Right renal cortex interstitium (tissue), 3 donors: ENCODE data around the gene GKN2. TPM values are rescaled to one million over a fixed set of nuclear protein-coding genes. Genes with fewer than 3 reads are reported as not detected.

Source experiments
- DNase-seq, 3 donors: peaks; one replicate each; pipeline ENCODE4 v3.0.0-alpha.2; 2013; ENCODE audit warnings: low read depth in 3 of 3, low spot score in 2 of 3
- polyA plus RNA-seq, 3 donors: library from polyadenylated mRNA; unstranded; fragments of 120-200 nt; gene quantifications; one replicate each; pipeline ENCODE4 v1.2.1, GENCODE V29; 2013; ENCODE audit not compliant: insufficient read length in 3 of 3

Gene GKN2
- polyA plus RNA-seq, 3 donors = not detected

DNA sequence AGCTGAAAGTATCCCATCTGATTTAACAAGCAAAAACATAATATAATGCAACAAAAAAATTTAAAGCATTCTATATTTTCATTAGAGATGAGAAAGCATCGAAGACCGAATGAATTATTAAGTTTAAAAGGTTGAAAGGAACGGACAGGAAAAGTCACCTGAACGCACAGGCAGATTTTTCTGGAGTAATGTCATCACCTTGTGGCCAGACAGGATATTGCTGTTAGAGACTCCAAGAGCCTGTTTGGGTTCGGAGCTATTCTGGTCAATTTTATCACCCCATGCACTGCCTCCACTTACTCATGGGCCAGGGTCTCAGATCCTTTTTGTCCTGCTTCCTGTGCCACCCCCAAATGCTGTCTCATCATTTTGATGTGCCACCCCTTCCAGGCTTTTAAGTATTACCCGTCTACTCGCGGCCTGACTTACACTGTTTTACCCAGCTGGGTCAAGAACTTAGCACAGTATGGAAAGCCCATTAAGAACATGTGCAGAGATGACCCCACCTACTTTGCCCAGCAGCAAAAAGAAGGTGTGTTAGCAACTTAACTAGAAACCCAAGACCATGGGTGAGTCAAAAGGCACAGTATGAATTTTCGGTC is 27.3 kb downstream of the GKN2 start:
- peak in 1 of 3 donors; percentile 33 for DNase-seq

DNA sequence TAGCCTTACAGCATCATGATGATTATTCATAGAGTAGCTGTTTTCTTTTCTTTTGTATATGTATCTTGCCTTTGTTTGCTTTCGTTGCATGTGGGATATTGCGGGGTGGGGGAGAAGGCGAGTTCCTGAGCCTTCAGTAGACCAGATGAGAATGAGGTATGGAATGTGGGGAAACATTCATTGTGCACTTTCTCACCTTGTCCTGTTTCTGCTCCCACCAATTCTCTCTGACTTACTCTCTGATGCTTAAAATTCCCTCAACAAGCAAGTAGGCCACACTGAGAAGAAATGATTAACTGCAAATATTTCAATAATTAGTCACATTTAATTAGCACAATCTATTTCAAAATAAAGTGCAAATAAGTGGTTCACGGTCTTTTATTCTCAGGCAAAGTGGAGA is 31.0 kb downstream of the GKN2 start:
- DNase-seq = no peak

DNA sequence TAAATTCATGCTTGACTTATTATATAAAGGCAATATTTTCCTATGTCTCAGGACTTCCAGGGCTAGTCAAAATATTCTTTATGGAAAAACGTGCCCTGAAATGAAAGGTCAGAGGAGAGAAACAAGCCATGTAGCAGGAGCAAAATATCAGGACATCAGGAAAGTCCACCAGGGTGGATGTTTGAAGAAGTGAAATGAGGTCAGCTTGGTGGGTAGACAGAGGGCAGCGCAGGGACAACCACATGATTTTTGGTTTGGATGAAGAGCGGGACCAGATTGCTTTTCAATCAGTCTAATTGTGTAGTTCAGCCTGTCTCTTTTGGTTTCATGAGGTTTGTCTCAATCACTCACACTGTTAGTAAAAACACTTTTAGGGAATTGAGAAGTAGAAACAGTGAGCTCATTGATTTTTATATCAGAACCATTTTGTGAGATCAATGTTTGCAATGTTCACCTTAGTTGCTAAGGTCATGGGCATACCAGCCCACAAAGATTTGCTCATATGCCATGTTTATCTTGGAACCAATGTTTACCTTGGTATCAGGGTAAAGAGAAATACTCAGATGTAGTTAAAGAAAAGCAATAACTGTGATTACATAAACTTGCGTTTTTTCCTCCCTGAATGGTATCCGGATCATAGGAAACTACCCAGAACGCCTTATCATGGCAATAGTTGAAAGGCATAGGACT is 32.1 kb downstream of the GKN2 start:
- DNase-seq = no peak

DNA sequence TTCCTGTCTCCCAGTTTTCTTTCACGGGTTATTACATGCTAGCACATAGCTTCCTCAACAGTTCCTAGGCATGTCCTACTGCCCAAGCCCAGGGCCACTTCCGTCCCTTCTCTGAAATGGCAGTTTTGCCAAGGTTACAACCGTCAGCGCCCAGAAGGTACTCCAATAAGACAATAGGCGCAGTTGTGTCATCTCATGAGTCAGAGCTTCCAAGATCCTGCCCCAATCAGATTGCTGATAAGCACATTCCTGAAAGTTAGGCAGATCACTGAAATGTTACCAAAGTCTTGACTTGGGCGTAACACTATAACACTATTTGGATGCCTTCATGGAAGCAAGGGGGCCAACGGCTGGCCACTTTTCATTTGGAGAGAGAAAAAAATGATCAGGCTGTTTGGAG is 34.2 kb downstream of the GKN2 start:
- no peak for DNase-seq

DNA sequence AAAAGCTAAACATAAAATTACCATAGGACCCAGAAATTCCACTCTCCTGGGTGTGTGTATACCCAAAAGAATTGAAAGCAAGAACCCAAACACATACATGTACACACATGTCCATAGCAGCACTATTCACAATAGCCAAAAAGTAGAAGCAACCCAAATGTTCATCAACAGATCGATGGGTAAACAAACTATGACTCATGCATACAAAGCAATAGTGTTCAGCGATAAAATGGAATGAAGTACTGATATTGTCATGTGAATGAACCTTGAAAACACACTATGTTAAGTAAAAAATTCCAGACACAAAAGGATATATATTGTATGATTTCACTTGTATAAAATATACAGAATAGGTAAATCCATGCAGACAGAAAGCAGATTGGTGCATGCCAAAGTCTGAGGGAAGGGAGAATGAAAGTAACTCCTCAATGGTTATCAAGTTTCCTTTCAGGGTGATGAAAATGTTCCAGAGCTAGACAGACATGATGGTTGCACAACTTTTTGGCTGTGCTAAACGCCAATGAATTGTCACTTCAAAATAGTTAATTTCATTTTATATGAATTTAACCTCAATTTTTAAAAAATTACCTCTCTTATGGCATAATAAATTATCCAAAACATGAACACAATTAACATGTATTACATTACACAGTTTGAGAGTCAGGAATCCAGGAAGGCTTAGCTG is 35.5 kb downstream of the GKN2 start:
- no peak for DNase-seq

DNA sequence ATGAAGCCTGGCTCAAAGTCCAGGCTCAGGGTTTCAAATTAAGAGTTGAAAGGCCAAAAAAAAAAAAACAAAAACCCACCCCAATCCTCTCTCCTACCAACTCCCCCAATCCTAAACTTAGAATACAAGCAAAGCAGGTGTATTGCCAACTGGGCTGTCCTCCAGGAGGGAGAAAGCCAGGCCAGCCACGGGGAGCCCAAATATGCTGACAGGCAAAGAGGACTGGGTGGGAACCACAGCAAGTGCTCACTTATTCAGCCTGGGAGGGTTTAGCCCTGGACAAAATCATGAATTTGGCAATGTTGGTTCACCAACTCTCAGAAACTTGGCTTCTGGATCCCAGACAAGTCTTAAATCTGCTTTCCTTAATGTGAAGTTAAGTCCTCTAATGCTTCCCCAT is 36.5 kb downstream of the GKN2 start:
- no peak for DNase-seq

DNA sequence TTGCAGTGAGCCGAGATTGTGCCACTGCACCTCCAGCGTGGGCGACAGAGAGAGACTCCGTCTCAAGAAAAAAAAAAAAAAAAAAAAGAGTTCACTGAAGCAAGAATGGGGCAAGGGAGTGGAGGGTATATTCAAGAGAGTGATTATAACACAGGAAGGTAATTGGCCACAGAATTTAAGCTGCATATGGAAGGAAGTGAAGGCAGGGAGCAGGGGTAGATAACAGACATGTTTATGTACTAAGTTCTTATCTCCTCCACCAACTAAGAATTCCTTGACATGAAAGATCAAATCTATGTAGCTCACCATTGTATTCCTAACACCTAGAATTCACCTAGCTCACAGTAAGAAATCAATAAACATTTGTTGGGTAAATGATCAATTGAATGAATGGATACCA is 37.3 kb downstream of the GKN2 start:
- DNase-seq = no peak

DNA sequence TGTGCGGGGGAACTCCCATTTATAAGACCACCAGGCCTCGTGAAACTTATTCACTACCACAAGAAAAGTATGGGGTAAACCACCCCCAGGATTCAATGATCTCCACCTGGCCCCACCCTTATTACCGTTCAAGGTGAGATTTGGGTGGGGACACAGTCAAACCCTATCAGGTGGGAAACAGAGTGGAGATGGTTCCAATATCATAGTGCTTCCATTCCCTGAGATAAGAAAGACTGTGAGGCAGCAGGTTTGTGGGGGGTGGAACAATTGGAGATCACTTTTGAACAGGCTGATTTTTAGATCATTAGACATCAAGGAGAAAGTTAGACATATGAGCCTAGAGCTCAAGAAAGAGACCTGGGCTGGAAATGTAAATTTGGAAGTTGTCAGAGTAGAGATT is 39.3 kb downstream of the GKN2 start:
- no peak for DNase-seq

DNA sequence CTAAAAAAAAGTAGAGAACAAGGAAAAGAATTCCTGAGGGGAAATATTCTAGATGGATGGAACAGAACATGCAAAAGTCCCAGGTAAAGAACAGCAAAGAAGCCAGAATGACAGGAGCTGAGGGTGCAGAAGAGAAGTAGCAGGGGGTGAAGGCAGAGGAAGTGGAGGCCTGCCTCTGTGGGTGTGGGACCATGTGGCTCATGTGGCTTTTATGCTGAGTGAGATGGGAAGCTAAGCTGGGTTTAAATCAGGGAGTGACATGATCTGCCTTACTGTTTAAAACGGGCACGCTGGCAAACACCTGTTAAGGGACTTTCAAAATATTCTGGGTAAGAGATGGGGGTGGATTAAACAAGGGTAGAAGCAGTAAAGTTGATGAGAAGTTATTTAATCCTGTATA is 40.0 kb downstream of the GKN2 start:
- DNase-seq = no peak

DNA sequence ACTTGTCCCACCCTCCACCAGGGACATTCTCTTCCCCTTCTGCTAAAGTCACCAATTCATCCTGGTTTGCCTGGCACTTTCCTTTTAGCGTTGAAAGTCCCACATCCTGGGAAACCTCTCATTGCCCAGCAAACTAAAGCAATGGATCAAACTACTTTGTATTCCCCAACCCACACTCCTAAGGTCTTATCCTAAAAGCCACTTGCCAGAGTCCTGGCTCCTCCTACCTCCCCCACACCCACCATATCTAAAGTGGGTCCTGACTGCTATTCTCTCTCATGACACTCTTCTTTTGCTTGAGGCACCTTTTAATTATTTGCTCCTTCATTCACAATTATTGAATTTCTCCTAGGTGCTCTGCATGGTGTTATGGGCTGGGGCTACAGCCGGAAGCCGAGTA is 40.6 kb downstream of the GKN2 start:
- DNase-seq = no peak

DNA sequence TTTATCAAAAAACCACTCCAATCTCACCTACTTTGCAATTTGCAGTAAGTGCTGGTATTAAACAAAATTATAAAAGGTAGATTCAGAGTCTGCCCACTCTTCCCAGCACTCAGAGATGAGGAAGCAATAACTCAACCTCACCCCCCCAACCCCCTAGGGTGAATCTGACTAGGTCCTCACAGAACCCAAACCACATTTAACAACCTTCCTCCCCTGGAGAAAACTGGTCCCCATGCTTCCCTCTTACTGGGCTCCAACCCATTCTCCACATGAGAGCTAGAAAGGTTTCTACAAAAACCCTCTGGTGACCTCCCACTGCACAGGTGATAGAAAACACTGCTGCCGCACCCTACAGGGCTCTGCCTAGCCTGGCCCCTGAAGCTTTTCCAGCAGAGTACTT is 41.0 kb downstream of the GKN2 start:
- DNase-seq = no peak

DNA sequence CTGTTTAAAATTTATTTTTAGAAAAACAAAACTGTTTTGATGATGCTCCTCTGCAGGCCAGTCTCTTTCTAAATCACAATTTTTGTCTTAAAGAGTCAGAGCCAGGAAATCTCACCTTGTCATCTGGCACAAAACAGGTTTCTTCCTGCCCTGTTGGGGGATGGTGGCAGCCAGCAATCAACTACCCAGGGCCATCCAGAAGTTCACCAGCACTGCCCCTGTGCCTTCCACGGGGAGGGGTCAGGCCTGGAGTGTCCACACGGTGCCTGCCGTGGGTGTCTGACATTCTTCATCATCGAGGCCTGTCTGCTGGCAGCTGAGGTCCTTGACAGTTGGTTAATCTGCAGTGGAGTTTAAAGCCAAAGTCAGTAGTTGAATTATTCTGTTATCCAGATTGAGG is 41.4 kb downstream of the GKN2 start:
- no peak for DNase-seq

DNA sequence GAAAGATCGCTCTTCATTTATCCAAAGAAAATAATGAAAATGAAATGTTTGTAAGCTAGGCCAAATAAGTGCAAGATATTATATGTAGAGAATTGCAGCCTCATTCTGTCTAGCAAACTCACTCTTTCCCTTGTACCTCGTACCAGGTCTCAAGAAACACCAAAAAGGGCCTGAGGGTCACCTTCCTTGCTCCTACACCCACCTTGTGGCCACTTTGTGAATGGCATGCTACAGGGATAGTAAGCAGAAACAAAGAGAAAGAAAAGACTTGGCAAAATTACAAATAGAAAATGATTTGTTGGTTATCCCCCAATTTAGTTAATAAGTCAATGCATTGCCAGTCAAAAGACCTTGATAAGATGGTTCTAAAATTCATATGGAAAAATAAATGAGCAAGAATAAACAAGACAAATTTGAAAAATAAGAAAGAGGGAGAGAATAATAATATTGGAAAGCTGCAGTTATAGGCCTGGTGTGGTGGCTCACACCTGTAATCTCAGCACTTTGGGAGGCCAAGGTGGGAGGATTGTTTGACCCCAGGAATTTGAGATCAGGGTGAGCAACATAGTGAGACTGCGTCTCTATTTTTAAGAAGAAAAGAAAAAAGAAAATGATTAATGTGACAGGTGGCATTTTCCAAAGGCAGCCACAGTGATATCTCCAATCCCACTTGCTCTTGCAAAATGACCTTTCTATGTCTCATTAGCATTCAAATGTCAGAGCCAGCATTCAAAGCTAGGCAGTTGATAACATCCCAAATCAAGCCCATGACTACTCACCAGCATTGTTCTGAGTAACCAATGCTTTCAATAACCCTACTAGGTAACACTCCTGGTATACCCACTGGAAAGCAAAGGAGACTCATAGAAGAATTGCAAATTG is 42.7 kb downstream of the GKN2 start:
- DNase-seq = peak; percentile 23 to 52 (median 52)

DNA sequence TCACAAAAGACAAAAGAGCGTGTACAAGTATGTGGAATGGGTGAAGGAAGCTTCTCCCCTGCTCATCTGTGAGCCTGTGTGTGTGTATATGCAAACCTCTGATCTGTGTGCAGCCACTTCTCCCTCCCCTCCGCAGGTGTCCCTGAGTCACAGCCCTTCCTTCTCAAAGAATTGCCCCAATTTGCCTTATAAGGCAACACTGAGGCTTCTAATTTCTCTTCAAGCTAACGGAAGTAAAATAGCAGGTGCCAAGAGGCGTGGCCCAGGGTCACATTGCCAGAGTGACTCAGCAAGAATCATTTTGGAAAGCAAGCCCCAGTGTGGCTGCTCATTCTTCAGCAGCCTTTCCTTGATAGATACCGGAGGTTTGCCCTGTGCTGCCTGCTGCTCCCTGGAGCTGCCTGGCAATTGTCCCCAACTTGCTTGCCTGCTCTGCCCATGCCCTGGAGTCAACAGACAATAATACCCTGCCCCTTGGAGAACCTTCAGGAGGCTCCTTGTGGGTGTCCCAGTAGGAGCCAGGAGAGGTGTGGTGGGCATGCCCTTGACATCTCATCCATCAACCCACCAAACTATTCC is 44.2 kb downstream of the GKN2 start:
- no peak for DNase-seq

DNA sequence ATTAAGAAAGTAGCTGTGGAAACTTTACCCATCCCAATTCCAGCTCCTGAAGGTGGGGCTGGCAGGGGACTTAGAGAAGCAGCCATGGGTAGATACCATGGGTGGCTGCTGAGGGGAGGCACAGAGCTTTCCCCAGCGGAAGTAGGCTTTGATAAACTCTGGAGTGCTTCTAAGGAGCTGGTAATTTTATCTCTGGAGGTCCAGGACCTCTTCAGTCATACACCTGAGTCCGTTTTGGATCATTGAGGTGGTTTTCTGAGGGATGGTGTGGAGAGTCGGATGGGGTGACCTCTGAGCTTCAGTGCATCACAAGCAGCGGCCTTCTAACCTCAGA is 44.8 kb downstream of the GKN2 start:
- no peak for DNase-seq

DNA sequence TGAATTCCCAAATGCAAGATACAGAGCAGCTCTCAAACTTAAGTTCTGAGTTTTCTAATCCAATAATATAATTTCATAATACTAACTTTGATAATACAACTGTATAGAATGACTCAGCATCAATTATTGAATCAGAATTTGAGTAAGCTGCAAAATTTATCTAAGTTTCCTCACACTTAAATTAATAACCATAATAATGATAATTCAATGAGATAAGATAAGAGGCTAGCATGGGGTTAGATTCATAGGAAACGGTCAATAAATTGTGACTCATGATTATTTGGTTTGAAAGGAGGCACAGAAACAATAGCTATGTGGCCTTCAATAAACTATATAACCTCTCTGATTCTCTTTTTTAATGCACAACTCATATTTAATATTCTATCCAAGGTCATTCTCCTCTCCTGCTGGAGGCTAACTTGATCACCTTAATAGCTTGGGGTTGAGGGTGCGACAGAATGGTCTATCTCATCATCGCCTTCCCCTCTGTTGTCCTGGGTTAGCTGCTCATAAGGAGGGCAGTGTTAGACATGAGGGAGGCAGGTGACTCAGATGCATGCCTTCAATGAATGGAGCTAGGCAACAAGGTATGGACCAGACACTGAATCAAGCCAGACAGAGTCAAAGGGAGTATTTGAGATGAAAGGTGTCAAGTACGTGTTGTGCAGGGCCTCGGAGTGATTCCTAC is 45.3 kb downstream of the GKN2 start:
- no peak for DNase-seq

DNA sequence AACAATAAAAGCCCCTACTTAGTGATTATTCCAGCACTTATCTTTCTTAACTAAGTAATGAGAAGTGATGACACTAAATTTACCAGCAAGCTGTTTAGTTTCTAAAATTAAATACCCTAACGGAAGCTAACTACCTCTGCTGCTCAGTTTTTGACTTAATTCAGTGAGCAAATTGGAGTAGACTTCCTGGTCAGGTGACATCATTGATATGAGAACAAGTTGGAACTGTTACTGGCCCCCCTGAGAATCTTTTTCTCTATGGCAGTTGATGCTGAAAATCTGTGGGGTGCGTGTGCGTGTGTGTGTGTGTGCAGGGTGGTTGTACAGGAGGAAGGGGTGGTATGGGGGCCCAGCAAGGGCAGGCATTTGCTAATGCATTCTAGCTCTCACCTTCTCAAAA is 46.0 kb downstream of the GKN2 start:
- DNase-seq = no peak

DNA sequence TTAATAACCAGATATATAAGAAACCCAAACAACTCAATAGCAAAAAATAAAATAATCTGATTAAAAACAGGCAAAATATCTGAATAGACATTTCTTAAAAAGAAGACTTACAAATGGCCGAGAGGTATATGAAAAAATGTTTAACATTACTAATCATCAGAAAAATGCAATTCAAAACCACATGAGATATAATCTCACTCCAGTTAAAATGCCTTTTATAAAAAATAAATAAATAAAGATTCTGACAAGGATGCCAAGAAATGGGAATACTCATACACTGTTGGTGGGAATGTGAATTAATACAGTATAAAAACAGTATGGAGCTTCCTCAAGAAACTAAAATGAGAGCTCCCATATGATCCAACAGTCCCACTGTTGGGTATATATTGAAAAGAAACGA is 47.6 kb downstream of the GKN2 start:
- DNase-seq = no peak

DNA sequence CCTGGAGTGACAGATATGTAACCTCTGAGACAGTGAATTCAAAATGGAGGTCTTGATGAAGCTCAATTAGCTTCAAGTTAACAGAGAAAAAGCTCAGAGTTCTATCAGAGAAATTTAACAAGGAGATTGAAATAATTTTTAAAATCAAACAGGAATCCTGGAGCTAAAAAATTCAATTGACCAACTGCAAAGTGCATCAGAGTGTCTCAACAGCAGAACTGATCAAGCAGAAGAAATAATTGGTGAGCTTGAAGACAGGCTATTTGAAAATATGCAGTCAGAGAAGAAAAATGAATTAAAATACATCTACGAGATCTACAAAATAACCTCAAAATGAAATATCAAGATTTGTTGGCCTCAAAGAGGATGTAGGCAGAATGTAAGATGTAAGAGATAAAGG is 51.1 kb downstream of the GKN2 start:
- no peak for DNase-seq

DNA sequence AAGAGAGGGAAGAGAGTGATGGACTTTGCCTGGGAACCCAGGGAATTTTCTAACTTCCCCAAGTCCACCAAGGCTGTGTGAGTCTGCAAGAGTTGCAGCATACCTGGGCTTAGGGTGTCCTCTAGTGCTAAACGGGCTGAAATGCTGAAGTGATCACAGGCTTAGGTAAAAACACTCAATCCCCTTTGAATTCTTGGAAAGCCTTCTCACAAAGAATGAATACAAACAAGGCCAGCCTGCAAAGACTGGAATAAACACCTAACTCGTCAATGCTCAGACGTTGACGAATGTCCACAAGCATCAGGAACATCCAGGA is 51.5 kb downstream of the GKN2 start:
- no peak for DNase-seq
